ENCODE measurements around the gene DNM3.

DNM3 gene

DNA sequence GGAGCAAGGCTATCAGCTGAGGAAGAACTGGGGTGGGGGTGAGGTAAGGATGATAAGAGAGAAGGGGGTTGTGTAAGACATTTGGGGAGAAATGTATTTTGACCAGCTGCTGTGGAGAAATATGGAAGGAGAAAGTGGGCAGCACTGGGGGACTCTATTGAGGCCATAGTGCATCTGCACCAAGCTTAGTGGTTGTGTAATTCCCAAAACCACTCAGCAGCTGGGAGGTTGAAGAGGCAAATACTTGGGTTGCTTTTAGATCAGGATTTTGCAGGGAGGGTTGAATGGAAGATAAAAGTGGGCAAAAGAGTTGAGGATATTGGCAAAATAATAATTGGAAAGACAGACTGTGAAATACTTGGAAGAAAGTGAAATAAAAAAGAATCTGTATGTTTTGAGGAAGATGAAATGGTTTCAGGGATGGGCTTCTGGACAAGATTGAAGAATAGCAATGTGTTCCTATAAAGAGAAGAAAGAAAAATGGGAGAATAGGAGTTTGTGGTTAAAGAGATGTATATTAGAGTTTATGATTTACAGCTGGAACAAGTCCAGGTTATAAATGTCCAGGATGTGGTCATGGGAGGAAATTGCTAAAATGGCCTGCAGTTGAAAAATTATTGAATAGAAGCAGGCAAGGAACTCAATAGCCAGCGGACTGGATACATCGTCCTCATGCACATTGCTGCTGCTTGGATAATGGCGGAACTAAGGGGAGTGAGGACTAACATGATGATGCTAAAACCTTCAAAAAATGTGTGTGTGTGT, 162.7 kb downstream of the DNM3 start:
- TF ChIP-seq POLR2A (IDR thresholded peaks at IDR 0.05; ENCODE audit: extremely low read depth, insufficient read length) (no peak), MYC (IDR thresholded peaks at IDR 0.05; ENCODE audit: low read depth, low read length) (no peak)
- TF ChIP-seq, protein P1, sequence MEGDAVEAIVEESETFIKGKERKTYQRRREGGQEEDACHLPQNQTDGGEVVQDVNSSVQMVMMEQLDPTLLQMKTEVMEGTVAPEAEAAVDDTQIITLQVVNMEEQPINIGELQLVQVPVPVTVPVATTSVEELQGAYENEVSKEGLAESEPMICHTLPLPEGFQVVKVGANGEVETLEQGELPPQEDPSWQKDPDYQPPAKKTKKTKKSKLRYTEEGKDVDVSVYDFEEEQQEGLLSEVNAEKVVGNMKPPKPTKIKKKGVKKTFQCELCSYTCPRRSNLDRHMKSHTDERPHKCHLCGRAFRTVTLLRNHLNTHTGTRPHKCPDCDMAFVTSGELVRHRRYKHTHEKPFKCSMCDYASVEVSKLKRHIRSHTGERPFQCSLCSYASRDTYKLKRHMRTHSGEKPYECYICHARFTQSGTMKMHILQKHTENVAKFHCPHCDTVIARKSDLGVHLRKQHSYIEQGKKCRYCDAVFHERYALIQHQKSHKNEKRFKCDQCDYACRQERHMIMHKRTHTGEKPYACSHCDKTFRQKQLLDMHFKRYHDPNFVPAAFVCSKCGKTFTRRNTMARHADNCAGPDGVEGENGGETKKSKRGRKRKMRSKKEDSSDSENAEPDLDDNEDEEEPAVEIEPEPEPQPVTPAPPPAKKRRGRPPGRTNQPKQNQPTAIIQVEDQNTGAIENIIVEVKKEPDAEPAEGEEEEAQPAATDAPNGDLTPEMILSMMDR (IDR thresholded peaks at IDR 0.05; ENCODE audit: low read depth, low read length), result no peak
- TF ChIP-seq, protein P2, sequence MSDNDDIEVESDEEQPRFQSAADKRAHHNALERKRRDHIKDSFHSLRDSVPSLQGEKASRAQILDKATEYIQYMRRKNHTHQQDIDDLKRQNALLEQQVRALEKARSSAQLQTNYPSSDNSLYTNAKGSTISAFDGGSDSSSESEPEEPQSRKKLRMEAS (IDR thresholded peaks at IDR 0.05; ENCODE audit: low read depth, low read length), result no peak
- no peak overlapping the region for H3K4me3 ChIP-seq (ENCODE audit: low read depth, low read length)
- peak; percentile 3 for DNase-seq (ENCODE audit: low read depth)

DNA sequence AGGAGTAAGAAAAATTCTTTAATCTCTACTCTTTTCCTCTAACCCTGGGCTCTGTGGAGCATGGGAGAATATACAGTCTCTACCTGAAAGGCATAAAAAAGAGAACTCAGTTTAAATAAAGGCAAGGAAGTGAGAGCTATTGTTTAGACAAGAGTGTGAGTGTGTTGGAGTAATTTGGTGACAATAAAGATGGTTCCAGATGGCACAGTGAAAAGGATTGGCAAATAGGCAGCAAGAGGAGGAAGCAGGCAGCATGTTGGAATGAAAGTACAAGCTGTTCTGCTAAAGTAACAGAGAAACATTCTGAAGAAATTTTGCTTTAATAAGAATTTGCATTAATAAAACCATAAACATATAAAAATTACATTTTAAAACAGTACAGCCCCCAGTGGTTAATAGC, 163.4 kb downstream of the DNM3 start:
- no peak overlapping the region for H3K4me3 ChIP-seq (ENCODE audit: low read depth, low read length)
- TF ChIP-seq MYC (IDR thresholded peaks at IDR 0.05; ENCODE audit: low read depth, low read length) (no peak), POLR2A (IDR thresholded peaks at IDR 0.05; ENCODE audit: extremely low read depth, insufficient read length) (no peak)
- TF ChIP-seq, protein P1 (IDR thresholded peaks at IDR 0.05; ENCODE audit: low read depth, low read length), result no peak
- TF ChIP-seq, protein P2 (IDR thresholded peaks at IDR 0.05; ENCODE audit: low read depth, low read length), result no peak
- DNase-seq (ENCODE audit: low read depth), result no peak

DNA sequence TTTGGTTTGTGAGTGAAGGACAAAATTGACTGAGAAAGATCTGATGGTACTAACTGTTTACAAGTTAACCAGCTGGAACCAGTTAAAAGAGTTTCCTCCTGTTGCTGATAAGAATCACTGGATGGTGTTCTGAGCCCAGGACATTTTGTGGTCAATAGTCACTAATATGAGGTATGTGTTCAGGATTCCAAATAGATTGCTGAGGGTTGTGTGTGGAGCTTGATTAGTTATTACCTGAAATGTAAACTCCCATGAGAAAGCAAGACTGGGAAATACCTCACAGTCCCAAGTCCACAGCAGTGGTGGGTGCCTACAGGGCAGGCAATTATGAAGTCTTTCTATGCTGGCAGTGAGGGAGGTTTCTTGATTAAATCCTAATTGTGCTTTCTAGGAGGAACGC, 164.6 kb downstream of the DNM3 start:
- TF ChIP-seq POLR2A (IDR thresholded peaks at IDR 0.05; ENCODE audit: extremely low read depth, insufficient read length) (no peak), MYC (IDR thresholded peaks at IDR 0.05; ENCODE audit: low read depth, low read length) (no peak)
- TF ChIP-seq, protein P1 (IDR thresholded peaks at IDR 0.05; ENCODE audit: low read depth, low read length), result no peak
- TF ChIP-seq, protein P2 (IDR thresholded peaks at IDR 0.05; ENCODE audit: low read depth, low read length), result no peak
- no peak overlapping the region for H3K4me3 ChIP-seq (ENCODE audit: low read depth, low read length)
- DNase-seq (ENCODE audit: low read depth), result no peak

DNA sequence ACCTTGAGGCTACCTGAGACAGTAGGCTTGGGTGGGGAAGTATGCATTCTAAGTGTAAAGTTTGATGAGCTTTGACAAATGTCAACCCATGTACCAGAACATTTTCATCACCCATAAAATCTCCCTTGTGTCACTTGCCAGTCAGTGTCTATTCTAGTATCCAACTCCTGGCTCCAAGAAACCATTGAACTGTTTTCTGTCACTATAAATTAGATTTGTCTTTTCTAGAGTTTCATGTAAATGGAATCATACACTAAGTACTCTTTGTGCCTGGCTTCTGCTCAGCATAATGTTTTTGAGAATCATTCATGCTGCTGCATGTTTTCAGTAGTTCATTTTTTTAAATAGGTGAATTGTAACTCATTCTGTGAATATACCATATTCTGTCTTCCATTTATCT, 165.4 kb downstream of the DNM3 start:
- H3K4me3 ChIP-seq (ENCODE audit: low read depth, low read length), result no peak overlapping the region
- no peak for DNase-seq (ENCODE audit: low read depth)
- TF ChIP-seq, protein P1 (IDR thresholded peaks at IDR 0.05; ENCODE audit: low read depth, low read length), result no peak
- TF ChIP-seq POLR2A (IDR thresholded peaks at IDR 0.05; ENCODE audit: extremely low read depth, insufficient read length), result no peak
- no peak for TF ChIP-seq MYC (IDR thresholded peaks at IDR 0.05; ENCODE audit: low read depth, low read length)
- TF ChIP-seq, protein P2 (IDR thresholded peaks at IDR 0.05; ENCODE audit: low read depth, low read length), result no peak

DNA sequence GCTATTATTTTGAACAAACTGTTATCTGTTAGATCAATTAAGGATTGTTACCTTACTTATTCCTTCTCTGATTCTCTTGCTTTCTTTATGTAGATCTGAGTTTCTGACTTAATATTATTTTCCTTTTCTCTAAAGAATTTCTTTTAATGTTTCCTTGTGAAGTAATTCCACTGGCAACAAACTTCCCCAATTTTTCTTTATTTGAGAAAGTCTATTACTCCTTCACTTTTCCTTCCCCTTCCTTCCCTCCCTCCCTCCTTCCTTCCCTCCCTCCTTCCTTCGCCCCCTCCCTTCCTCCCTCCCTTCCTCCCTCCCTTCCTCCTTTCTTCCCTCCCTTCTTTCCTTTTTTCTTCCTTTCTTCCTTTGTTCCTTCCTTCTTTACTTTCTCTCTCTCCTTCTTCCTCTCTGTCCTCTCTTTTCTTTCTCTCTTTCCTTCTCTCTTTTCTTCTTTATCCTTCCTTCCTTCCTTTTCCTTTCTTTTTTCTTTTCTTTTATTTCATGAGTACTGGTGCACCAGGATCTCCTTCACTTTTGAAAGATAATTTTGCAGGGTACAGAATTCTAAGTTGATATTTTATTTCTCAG, 177.5 kb downstream of the DNM3 start:
- no peak for TF ChIP-seq POLR2A (IDR thresholded peaks at IDR 0.05; ENCODE audit: extremely low read depth, insufficient read length)
- TF ChIP-seq, protein P2 (IDR thresholded peaks at IDR 0.05; ENCODE audit: low read depth, low read length), result no peak
- TF ChIP-seq, protein P1 (IDR thresholded peaks at IDR 0.05; ENCODE audit: low read depth, low read length), result no peak
- TF ChIP-seq MYC (IDR thresholded peaks at IDR 0.05; ENCODE audit: low read depth, low read length), result no peak
- H3K4me3 ChIP-seq (ENCODE audit: low read depth, low read length), result no peak overlapping the region
- no peak for DNase-seq (ENCODE audit: low read depth)
